Fibroblast of skin of right quadriceps (primary cell): ENCODE measurements around the gene SPAG6.

Experiments
- DNase-seq: peaks from one replicate; pipeline ENCODE4 v3.0.0-alpha.2; 2013

Gene SPAG6

DNA sequence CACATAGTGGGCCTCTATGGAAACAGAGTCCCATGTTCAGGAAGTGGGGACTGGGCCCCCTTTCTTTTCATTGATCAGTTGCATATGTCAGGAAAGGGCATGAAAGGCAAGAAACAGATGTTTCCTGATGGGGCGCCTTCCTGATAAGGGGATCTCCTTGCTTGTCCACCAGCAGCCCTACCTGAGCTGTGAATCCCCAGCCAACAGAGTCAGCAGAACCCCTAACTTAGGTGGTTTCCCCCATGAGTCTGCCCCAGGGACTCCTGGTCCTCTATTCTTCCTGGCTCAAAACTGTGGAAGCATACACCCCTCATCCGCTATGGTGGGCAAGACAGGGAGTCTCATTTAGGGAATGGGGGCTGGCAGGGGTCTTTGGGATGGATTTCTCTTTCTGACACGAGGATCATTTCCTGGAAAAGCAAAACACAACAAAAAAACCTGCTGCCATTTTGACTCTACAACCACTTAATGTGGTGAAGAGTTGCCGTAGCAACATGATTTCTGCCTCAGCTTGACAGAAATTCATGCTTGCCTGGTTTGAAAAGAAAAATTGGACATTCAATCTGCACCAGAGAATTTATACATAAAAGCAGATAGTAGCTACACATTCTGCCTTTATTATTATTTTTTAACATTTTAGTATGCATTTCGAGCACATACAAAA lies 119.8 kb downstream of the SPAG6 start:
- DNase-seq = no peak

GRCh38 chr10:22466763-22467334 lies 121.6 kb downstream of the SPAG6 start:
- no peak for DNase-seq
